Measurements from ENCODE around the gene ZNF318.

ZNF318 gene

GRCh38 chr6:43302126-43302525, 67.3 kb downstream of the ZNF318 start:
- no peak for DNase-seq (ENCODE audit: low read depth in 2 of 2)

GRCh38 chr6:43301081-43301870, 68.2 kb downstream of the ZNF318 start:
- no peak for DNase-seq (ENCODE audit: low read depth in 2 of 2)

- DNase-seq (ENCODE audit: low read depth in 2 of 2): no peak
Observed at GRCh38 chr6:43299338-43300293, 69.8 kb downstream of the ZNF318 start.

GRCh38 chr6:43298565-43299337, 70.7 kb downstream of the ZNF318 start:
- no peak for DNase-seq (ENCODE audit: low read depth in 2 of 2)

- DNase-seq (ENCODE audit: low read depth in 2 of 2): no peak
Observed at GRCh38 chr6:43297644-43298564, 71.5 kb downstream of the ZNF318 start, which contains the start of gene SLC22A7. Gene SLC22A7 (plus strand): TSS chr6:43298260. CDS start chr6:43298359, 99 bp downstream.

GRCh38 chr6:43296780-43297497, 72.5 kb downstream of the ZNF318 start:
- DNase-seq (ENCODE audit: low read depth in 2 of 2): no peak

- no peak for DNase-seq (ENCODE audit: low read depth in 2 of 2)
Observed at GRCh38 chr6:43295456-43295855, 74.0 kb downstream of the ZNF318 start.

GRCh38 chr6:43294536-43294935, 74.9 kb downstream of the ZNF318 start:
- no peak for DNase-seq (ENCODE audit: low read depth in 2 of 2)

GRCh38 chr6:43293698-43294097, 75.7 kb downstream of the ZNF318 start:
- DNase-seq (ENCODE audit: low read depth in 2 of 2): no peak

GRCh38 chr6:43292763-43293318, 76.6 kb downstream of the ZNF318 start:
- no peak for DNase-seq (ENCODE audit: low read depth in 2 of 2)

GRCh38 chr6:43292341-43292740, 77.1 kb downstream of the ZNF318 start:
- DNase-seq (ENCODE audit: low read depth in 2 of 2): no peak

GRCh38 chr6:43291708-43292107, 77.7 kb downstream of the ZNF318 start:
- DNase-seq (ENCODE audit: low read depth in 2 of 2): no peak

- DNase-seq (ENCODE audit: low read depth in 2 of 2): no peak
Observed at GRCh38 chr6:43290905-43291355, 78.5 kb downstream of the ZNF318 start.

GRCh38 chr6:43290339-43290904, 79.0 kb downstream of the ZNF318 start:
- DNase-seq (ENCODE audit: low read depth in 2 of 2): no peak

GRCh38 chr6:43287717-43288679, 81.4 kb downstream of the ZNF318 start:
- DNase-seq (ENCODE audit: low read depth in 2 of 2): no peak

GRCh38 chr6:43286980-43287716, 82.3 kb downstream of the ZNF318 start:
- no peak for DNase-seq (ENCODE audit: low read depth in 2 of 2)

GRCh38 chr6:43286456-43286979, 82.9 kb downstream of the ZNF318 start:
- no peak for DNase-seq (ENCODE audit: low read depth in 2 of 2)
